ENCODE measurements around the gene STARD13.
A peak's percentile ranks its signal among the peaks of the same experiment; 100 is the strongest.

Gene STARD13

DNA sequence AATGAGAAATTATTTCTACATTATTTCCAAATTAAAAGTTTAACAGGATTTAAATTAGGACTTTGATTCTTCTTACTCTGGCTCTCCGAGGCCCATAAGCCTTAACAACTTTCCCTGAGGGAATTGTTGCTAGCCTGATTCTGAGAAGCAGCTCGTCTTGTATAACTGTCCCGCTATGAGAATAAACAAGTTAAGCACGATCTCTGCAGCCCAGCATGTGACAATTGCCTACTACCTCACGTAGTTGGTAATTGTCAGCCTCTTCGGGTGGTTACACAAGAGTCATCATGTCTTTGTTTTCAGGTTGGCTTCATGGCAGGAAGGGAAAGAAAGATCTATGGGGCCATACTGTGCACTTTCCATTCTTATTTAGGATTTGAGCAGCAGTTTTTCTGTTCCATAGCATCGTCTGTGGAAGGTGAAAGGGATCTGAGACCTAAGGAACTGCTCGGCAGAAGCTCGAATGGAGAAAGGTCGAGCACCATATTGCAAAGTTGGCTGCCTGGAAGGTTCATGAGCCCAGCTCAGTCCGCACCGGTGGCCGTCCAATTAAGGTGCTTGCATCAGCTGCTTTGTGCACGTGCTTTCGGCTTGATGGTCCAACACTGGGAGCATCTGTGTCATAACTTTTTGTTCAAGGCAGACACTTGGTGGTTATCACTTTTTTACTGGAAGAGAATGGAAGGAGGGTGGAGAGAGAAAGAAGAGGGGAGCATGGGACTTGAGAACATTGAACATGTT is 1.8 kb upstream of the STARD13 start:
- no peak overlapping the region for H3K27ac Mint-ChIP-seq
- peaks cover 45% of the 10 kb centered on the region for H3K27me3 Mint-ChIP-seq (ENCODE audit: low read depth)
- no peaks in the 10 kb centered on the region for H3K9me3 Mint-ChIP-seq
- H3K4me1 Mint-ChIP-seq (ENCODE audit: low read depth), result peaks cover 17% of the 10 kb centered on the region
- H3K4me3 Mint-ChIP-seq, result no peak overlapping the region
- H3K36me3 Mint-ChIP-seq (ENCODE audit: low read depth), result no peaks in the 10 kb centered on the region

DNA sequence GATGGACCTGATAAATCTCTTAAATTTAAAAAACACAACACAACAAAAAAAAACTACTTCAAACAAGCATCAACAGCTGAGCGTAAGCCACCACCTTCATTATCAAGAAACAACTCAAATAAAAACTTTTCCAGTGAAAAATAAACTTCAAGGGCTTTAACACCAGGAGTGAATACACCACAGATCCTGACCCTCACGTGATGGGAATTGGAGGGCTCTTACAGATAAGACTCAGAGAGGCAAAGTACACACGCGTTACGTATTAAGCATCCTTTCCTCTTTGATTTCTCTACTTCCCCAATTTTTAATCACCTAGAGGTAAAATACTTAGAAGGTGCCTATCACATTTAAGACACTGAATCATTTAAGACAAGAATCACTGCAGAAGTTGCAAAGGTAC is 573 bp upstream of the STARD13 start:
- Mint-ChIP-seq H3K27ac (no peak overlapping the region), H3K9me3 (no peaks in the 10 kb centered on the region), H3K36me3 (ENCODE audit: low read depth) (no peaks in the 10 kb centered on the region), H3K4me1 (ENCODE audit: low read depth) (peaks cover 17% of the 10 kb centered on the region), H3K4me3 (peak overlapping the region; percentile 85), H3K27me3 (ENCODE audit: low read depth) (peaks cover 55% of the 10 kb centered on the region)

DNA sequence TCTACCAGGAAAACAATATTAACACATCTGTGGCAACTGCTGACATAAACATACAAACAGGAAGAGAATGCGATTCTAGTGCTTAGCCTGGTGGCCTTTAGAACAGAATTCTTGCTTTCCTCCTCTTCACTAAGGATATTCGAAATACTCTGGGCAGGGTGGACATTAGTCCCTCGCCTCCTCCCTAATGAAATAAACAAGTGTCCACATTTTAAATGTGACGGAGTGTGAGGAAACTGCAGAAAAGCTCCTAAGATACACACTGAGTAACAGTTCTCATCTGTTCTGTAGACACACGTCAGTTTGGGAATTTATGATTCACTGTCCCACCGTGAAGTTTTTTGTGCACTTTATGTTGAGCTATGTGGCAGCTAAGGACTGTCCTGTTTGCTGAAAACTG is 639 bp downstream of the STARD13 start:
- no peaks in the 10 kb centered on the region for H3K36me3 Mint-ChIP-seq (ENCODE audit: low read depth)
- H3K4me3 Mint-ChIP-seq, result peak overlapping the region; percentile 85
- H3K4me1 Mint-ChIP-seq (ENCODE audit: low read depth), result peaks cover 17% of the 10 kb centered on the region
- no peaks in the 10 kb centered on the region for H3K9me3 Mint-ChIP-seq
- H3K27ac Mint-ChIP-seq, result no peak overlapping the region
- H3K27me3 Mint-ChIP-seq (ENCODE audit: low read depth), result peaks cover 49% of the 10 kb centered on the region

DNA sequence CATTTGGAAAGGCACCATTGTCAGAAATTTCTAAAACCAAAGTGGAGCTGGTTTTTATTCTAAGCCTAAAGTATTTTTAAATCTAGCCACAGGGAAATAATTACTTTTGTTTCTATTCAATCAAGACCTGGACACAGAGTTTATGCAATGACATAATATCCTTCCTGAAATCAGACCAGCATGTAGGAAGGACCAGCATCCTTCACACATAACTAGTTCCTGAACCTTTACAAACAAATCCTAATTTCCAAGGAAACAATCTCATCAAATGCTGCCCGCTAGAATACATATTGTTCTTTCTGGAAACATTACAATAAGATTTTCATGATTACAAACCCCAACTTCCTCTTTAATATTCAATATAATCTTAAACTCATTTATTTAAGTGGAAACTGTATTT is 1.5 kb downstream of the STARD13 start:
- Mint-ChIP-seq H3K27ac (no peak overlapping the region), H3K27me3 (ENCODE audit: low read depth) (peaks cover 49% of the 10 kb centered on the region), H3K4me3 (no peak overlapping the region), H3K9me3 (no peaks in the 10 kb centered on the region), H3K36me3 (ENCODE audit: low read depth) (no peaks in the 10 kb centered on the region), H3K4me1 (ENCODE audit: low read depth) (peaks cover 17% of the 10 kb centered on the region)

DNA sequence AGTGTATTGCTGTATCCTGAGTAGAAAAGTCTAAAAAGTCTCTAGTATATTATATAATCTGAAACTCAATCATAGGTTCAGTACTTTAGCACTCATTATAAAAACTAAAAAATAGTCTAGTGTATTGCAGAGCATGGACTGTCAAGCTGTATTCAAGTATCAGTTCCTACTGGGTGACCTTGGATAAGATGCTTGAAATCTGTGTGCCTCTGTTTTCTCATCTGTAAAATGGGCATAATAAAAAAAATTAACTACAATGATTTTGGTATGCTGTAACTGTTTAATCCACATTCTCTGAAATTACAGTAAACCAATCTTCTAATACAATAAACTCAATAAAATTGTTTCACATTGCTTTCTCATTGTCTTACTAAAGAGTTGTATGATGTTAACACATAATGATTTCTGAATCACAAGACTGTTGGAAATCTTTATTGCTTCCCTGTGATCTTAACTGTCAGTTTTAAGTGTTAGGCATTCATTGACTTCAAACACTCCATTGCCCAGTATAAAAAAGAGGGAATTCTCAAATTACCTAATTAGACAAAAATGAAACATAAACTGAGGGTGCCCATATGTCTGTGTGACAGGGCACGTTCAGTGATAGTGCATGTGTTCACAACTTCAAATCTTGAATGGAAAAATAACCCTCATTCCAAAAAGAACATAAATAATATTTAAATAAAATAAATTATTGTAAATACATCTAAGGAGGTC is 2.2 kb downstream of the STARD13 start:
- H3K27me3 Mint-ChIP-seq (ENCODE audit: low read depth), result peaks cover 49% of the 10 kb centered on the region
- H3K4me1 Mint-ChIP-seq (ENCODE audit: low read depth), result peaks cover 17% of the 10 kb centered on the region
- H3K4me3 Mint-ChIP-seq, result no peak overlapping the region
- no peaks in the 10 kb centered on the region for H3K9me3 Mint-ChIP-seq
- H3K36me3 Mint-ChIP-seq (ENCODE audit: low read depth), result no peaks in the 10 kb centered on the region
- H3K27ac Mint-ChIP-seq, result no peak overlapping the region

DNA sequence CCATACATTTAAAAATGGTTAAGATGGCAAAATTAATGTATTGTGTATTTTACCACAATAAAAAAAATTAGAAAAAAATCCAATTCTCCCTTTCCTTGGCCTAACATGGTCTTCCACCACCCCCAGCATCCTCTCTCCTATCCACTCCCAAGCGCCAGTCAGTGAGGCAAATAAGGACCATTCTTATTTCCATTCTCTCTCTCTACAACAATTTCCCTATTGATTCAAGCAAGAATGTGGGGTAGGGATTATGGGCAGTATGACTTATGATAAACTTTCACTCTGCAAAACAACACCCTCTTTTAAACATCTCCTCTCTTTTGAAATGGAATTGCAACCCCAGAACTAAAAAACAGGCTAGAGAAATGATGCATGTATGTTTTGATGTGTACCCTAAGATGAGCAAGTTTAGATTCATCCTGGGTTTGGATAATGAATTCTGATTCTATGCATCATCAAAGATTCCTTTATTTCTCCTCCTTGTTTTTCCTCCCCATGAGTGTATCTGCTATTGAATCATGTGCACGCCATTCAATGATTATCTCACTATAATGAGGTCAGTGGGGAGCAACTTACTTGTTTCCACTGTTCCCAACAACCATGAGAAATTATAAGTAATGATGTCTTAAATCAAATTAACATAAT is 3.5 kb downstream of the STARD13 start:
- Mint-ChIP-seq H3K36me3 (ENCODE audit: low read depth) (no peaks in the 10 kb centered on the region), H3K4me3 (no peak overlapping the region), H3K27ac (no peak overlapping the region), H3K27me3 (ENCODE audit: low read depth) (peaks cover 41% of the 10 kb centered on the region), H3K4me1 (ENCODE audit: low read depth) (peaks cover 17% of the 10 kb centered on the region), H3K9me3 (no peaks in the 10 kb centered on the region)

DNA sequence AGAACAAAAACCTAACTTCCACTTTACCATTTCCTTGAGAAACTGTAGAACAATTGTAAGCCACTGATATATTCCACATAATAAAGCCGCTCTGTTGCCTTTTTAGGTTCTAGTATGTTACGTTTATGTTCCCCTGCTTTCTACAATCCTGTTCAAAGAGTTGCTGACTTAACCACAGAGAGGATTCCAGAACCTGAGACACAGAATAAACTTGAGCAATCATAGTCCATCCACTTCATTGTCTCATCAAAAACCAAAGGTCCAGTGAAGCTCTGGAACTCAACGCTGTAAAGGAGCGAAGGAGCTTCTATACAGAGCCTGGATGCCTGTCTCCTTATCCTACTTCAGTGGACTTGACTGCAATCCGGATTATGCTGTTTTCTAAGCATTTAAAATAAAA is 4.6 kb downstream of the STARD13 start:
- H3K4me3 Mint-ChIP-seq, result no peak overlapping the region
- peaks cover 13% of the 10 kb centered on the region for H3K4me1 Mint-ChIP-seq (ENCODE audit: low read depth)
- H3K27ac Mint-ChIP-seq, result no peak overlapping the region

DNA sequence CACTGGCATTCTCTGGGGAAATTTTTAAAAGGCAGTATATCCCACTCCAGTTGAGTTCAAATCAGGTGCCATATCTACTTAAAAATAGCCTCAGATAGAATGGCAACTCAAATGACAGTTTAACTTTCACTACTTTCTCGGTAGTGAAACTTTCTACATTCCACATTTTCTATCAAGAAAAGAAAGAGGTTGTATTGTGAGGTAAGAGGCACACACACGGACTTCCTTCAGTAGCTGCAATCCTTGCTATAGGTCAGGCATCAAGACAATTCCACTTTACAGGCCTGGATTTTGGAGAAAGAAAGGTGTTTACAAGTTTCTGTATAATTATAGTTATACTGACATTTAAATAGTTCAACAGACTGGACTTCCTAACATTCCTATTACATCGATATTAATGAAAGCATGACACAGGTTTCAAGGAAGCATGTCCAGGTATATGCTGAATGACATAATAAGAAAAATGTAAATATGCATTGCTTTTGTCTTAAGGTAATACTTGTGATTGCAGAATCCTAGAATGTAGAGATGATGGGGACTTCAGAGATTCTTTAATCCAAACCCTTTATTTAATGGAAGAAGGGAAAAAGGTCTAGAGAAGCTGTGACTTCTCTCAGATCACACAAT is 5.2 kb downstream of the STARD13 start:
- peaks cover 28% of the 10 kb centered on the region for H3K27me3 Mint-ChIP-seq (ENCODE audit: low read depth)
- no peak overlapping the region for H3K27ac Mint-ChIP-seq
- H3K9me3 Mint-ChIP-seq, result no peaks in the 10 kb centered on the region
- no peak overlapping the region for H3K4me3 Mint-ChIP-seq
- no peaks in the 10 kb centered on the region for H3K36me3 Mint-ChIP-seq (ENCODE audit: low read depth)
- peaks cover 7% of the 10 kb centered on the region for H3K4me1 Mint-ChIP-seq (ENCODE audit: low read depth)

More for the DNA sequence above, 4.6 kb downstream of the STARD13 start:
- peaks cover 34% of the 10 kb centered on the region for H3K27me3 Mint-ChIP-seq (ENCODE audit: low read depth)
- no peaks in the 10 kb centered on the region for H3K36me3 Mint-ChIP-seq (ENCODE audit: low read depth)
- H3K9me3 Mint-ChIP-seq, result no peaks in the 10 kb centered on the region

DNA sequence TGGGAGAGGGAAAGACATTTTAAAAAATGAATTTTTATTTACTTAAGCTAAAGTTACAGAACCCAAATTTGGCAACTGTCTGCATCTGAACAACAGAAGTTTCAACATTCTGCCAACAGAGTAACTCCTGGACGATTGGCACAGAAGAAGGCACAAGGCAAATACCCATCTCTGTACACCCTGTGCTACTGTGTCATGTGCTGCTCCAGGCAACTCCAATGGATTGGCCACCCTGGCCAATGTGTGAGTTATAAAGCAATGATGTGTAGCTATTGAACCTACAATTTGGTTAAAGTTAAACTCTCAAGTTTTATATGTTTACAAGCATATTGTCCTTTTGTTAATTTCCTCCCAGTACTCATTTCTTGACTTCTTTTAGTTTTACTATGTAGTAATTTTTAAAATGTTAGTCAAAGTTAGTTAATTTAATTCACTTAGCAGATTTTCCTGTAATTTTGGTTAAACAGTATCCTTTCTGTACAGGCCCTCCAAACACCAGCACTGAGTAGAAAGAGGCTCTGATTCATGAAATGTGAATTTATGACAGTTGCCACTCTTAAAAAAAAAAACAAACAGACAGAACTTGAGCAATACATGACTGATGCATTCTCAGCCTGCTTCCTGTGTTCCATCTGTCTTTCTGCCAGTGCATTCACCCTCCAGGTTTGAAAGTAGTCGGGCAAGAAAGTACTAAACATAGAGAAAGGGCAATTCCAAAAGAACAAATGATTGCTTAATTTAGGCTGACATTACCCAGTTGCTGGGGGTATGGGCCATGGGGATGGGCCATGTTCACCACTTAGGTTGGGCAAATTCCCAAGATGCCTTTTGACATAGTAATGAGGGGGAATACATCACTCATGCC is 5.9 kb downstream of the STARD13 start:
- Mint-ChIP-seq H3K4me1 (ENCODE audit: low read depth) (no peaks in the 10 kb centered on the region), H3K27me3 (ENCODE audit: low read depth) (peaks cover 21% of the 10 kb centered on the region), H3K4me3 (no peak overlapping the region), H3K27ac (no peak overlapping the region), H3K9me3 (no peaks in the 10 kb centered on the region), H3K36me3 (ENCODE audit: low read depth) (no peaks in the 10 kb centered on the region)

DNA sequence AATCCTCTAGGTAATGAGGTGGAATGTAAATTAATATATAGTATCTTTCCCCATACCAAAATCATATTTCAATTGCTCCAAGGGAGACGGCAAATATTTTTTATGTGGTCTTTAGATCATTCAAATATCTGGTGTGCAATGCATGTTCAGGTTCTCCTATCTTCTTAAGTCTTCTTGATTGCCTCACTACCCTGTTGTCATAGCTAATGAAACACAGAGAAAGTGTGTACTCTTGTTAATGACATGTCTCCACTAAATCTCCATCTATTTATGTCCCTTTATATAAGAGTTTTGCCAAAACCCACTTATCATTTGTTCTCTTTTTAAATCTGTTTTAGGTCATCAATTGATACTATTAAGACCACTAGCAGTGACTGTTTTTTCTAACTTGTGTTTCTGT is 6.6 kb downstream of the STARD13 start:
- Mint-ChIP-seq H3K36me3 (ENCODE audit: low read depth) (no peaks in the 10 kb centered on the region), H3K27ac (no peak overlapping the region), H3K27me3 (ENCODE audit: low read depth) (peaks cover 14% of the 10 kb centered on the region), H3K9me3 (no peaks in the 10 kb centered on the region), H3K4me1 (ENCODE audit: low read depth) (no peaks in the 10 kb centered on the region), H3K4me3 (no peak overlapping the region)

DNA sequence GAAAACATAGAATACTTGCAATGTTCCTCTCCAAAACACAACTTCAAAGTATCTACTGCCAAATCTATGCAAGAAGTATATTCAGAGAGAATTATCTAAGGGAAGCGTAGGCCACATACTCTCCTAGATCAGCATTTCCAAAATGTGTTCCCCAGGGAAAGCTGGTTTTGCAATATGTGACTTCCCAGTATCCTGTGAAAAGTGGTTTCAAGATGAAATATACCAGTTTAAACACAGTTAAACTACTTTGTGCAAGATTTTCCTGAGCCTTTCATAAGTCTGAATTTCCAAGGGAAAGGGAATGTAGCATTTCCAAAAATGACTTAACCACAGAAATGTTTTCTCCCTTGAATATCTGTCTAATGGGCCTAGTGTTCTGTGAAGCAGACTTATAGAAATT is 7.6 kb downstream of the STARD13 start:
- no peaks in the 10 kb centered on the region for H3K4me1 Mint-ChIP-seq (ENCODE audit: low read depth)
- no peak overlapping the region for H3K27ac Mint-ChIP-seq
- no peaks in the 10 kb centered on the region for H3K36me3 Mint-ChIP-seq (ENCODE audit: low read depth)
- no peaks in the 10 kb centered on the region for H3K9me3 Mint-ChIP-seq
- no peak overlapping the region for H3K4me3 Mint-ChIP-seq
- H3K27me3 Mint-ChIP-seq (ENCODE audit: low read depth), result peaks cover 12% of the 10 kb centered on the region

DNA sequence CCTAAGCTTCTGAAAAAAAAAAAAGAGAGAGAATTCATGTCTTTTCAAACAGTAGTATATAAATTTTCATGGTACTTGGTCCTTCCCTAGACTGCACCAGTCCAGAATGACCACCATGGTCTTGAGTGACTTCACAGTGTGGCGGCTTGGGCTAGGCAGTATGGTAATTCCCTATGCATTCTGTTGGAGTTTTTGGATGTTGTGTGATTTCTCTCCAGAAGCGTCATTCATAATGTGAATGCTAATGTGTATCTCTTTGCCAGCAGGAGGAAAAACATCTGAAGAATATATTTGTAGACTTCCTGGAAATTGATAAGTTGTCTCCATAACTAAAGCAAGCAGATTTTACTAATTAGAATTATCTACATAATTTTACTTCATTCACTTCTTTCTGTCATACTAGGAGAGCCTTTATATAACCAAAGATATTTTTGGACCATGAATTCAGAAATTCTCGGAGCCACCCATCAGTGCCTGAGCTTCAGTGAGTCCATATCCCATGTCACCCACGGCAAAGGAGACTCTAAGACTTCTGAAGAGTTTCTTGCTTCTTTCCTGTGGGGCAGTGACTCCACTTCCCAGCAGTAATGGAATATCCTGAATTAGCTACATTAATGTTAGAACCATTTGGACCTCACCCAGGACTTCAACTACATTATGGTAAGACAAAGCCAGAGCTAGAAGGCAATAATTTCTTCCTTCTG is 8.4 kb downstream of the STARD13 start:
- Mint-ChIP-seq H3K9me3 (no peaks in the 10 kb centered on the region), H3K27me3 (ENCODE audit: low read depth) (peaks cover 8% of the 10 kb centered on the region), H3K36me3 (ENCODE audit: low read depth) (no peaks in the 10 kb centered on the region), H3K4me1 (ENCODE audit: low read depth) (no peaks in the 10 kb centered on the region), H3K27ac (no peak overlapping the region), H3K4me3 (no peak overlapping the region)

DNA sequence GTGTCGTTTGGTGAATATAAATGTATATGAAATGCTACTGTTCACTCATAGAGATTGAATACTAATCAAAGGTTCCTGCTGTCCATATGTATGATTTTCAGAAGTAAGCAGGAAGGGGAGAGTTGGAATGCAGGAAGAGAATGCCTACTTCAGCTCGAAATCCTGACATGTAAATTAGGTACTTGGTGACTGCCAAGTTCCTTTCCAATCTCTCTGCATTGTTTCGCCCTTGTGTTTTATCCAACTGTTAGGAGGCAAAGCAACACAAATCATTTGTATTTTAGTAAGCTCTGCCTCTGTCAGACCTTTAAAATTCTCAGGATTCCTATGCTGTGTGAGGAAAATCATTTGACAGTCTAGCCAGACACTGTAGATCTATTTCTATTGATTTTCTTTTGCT is 9.0 kb downstream of the STARD13 start:
- H3K27me3 Mint-ChIP-seq (ENCODE audit: low read depth), result peaks cover 2% of the 10 kb centered on the region
- no peak overlapping the region for H3K27ac Mint-ChIP-seq
- H3K4me3 Mint-ChIP-seq, result no peak overlapping the region
- H3K9me3 Mint-ChIP-seq, result no peaks in the 10 kb centered on the region
- no peaks in the 10 kb centered on the region for H3K4me1 Mint-ChIP-seq (ENCODE audit: low read depth)
- H3K36me3 Mint-ChIP-seq (ENCODE audit: low read depth), result no peaks in the 10 kb centered on the region

Measured in T-helper 1 cell treated with Interleukin-12 subunit alpha and Interleukin-12 subunit beta and Interleukin-4 antibody, amounts not matched to agents 30 μg/mL and 1 μg/mL, for 36 hours (primary cell).